ENCODE measurements around the gene CHST10.

Gene CHST10

DNA sequence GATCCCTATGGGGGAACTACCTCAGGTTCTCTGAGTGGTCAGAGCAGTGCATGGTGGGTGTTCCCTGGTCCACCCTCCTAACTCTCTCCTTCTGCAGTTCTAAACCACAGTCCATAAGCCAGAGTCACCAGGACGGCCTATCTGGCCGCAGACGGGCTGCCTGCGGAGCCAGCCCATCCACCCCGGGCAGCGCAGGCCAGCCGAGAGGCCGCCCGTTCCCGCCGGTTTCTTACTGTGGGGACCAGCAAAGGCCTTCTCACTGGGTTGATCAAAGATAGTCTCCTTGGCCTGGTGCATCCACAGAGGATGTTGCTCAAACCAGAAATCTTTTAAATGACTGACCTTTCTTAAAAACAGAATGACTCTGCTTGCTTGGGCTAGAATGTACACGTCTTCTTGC is 9.6 kb upstream of the CHST10 start:
- Histone ChIP-seq H3K36me3 (ENCODE audit: low read depth) (no peaks in the 10 kb centered on the region), H3K27ac (ENCODE audit: poor library complexity, severe bottlenecking) (no peak overlapping the region), H3K9me3 (ENCODE audit: severe bottlenecking) (no peaks in the 10 kb centered on the region), H3K4me1 (ENCODE audit: insufficient read depth, poor library complexity, severe bottlenecking) (no peaks in the 10 kb centered on the region), H3K4me3 (ENCODE audit: severe bottlenecking) (no peak overlapping the region), H3K27me3 (ENCODE audit: insufficient read depth, poor library complexity, severe bottlenecking) (no peaks in the 10 kb centered on the region)
- DNase-seq (ENCODE audit: low spot score) (no peak), ATAC-seq (ENCODE audit: low read depth) (no peak)
- TF ChIP-seq, protein P1, sequence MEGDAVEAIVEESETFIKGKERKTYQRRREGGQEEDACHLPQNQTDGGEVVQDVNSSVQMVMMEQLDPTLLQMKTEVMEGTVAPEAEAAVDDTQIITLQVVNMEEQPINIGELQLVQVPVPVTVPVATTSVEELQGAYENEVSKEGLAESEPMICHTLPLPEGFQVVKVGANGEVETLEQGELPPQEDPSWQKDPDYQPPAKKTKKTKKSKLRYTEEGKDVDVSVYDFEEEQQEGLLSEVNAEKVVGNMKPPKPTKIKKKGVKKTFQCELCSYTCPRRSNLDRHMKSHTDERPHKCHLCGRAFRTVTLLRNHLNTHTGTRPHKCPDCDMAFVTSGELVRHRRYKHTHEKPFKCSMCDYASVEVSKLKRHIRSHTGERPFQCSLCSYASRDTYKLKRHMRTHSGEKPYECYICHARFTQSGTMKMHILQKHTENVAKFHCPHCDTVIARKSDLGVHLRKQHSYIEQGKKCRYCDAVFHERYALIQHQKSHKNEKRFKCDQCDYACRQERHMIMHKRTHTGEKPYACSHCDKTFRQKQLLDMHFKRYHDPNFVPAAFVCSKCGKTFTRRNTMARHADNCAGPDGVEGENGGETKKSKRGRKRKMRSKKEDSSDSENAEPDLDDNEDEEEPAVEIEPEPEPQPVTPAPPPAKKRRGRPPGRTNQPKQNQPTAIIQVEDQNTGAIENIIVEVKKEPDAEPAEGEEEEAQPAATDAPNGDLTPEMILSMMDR (IDR thresholded peaks at IDR 0.05; ENCODE audit: poor library complexity, severe bottlenecking) = no peak

DNA sequence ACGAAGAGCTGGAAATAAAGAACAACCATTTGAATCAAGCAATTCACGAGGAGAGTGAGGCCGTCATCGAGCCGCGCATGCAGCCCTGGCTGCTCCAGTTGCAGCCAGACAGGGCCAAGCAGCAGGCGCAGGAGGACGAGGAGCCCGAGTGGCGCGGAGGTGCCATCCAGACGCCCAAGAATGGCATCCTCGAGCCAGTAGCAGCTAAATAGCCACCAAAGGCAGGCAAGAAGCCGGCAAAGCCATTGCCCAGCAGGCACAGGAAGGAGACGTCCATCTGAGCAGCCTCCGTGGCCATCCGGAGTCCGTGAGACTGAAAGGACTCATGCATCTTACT is 8.9 kb upstream of the CHST10 start:
- no peaks in the 10 kb centered on the region for H3K36me3 ChIP-seq (ENCODE audit: low read depth)
- H3K27me3 ChIP-seq (ENCODE audit: insufficient read depth, poor library complexity, severe bottlenecking) = no peaks in the 10 kb centered on the region
- no peak for DNase-seq (ENCODE audit: low spot score)
- H3K4me1 ChIP-seq (ENCODE audit: insufficient read depth, poor library complexity, severe bottlenecking) = no peaks in the 10 kb centered on the region
- no peaks in the 10 kb centered on the region for H3K9me3 ChIP-seq (ENCODE audit: severe bottlenecking)
- TF ChIP-seq, protein P1 (IDR thresholded peaks at IDR 0.05; ENCODE audit: poor library complexity, severe bottlenecking) = no peak
- H3K27ac ChIP-seq (ENCODE audit: poor library complexity, severe bottlenecking) = no peak overlapping the region
- ATAC-seq (ENCODE audit: low read depth) = no peak
- no peak overlapping the region for H3K4me3 ChIP-seq (ENCODE audit: severe bottlenecking)

DNA sequence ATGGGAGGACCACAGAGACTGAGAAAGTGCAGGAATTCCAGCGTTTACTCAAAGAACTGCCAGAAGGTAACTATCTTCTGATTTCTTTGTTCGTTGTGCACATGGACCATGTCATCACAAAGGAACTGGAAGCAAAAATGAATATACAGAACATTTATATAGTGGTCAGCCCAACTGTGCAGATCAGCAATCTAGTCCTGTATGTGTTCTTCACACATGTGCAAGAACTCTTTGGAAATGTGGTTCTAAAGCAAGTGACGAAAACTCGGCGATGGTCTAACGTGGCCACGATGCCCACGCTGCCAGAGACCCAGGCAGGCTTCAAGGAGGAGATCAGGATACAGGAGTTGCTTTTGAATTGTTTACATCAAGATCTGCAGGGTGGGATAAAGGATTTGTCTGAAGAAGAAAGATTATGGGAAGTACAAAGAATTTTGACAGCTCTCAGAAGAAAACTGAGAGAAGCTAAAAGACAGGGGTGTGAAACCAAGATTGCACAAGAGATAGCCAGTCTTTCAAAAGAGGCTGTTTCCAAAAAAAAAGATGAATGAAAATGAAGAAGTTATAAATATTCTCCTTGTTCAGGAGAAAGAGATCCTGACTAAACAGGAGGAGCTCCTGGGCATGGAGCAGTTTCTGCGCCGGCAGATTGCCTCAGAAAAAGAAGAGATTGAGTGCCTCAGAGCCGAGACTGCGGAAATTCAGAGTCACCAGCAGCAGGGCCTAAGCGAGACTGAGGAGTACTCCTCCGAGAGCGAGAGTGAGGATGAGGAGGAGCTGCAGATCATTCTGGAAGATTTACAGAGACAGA is 8.3 kb upstream of the CHST10 start:
- TF ChIP-seq, protein P1 (IDR thresholded peaks at IDR 0.05; ENCODE audit: poor library complexity, severe bottlenecking) = no peak
- Histone ChIP-seq H3K9me3 (ENCODE audit: severe bottlenecking) (no peaks in the 10 kb centered on the region), H3K36me3 (ENCODE audit: low read depth) (no peaks in the 10 kb centered on the region), H3K27me3 (ENCODE audit: insufficient read depth, poor library complexity, severe bottlenecking) (no peaks in the 10 kb centered on the region), H3K27ac (ENCODE audit: poor library complexity, severe bottlenecking) (no peak overlapping the region), H3K4me1 (ENCODE audit: insufficient read depth, poor library complexity, severe bottlenecking) (no peaks in the 10 kb centered on the region), H3K4me3 (ENCODE audit: severe bottlenecking) (no peak overlapping the region)
- ATAC-seq (ENCODE audit: low read depth) = no peak
- DNase-seq (ENCODE audit: low spot score) = no peak

DNA sequence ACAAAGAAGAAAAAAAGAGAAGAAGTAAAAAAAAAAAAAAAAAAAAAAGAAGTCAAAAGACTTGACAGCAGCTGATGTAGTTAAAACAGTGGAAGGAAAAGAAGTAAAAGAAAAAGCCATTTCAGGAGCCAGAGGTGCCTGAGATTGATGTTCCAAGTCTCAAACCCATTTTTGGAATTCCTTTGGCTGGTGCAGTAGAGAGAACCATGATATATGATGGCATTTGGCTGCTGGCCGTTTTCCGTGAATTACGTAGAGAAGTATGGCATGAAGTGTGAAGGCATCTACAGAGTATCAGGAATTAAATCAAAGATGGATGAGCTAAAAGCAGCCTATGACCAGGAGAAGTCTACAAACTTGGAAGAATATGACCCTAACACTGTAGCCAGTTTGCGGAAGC is 7.6 kb upstream of the CHST10 start:
- no peaks in the 10 kb centered on the region for H3K4me1 ChIP-seq (ENCODE audit: insufficient read depth, poor library complexity, severe bottlenecking)
- H3K9me3 ChIP-seq (ENCODE audit: severe bottlenecking) = no peaks in the 10 kb centered on the region
- H3K27me3 ChIP-seq (ENCODE audit: insufficient read depth, poor library complexity, severe bottlenecking) = no peaks in the 10 kb centered on the region
- ATAC-seq (ENCODE audit: low read depth) (no peak), DNase-seq (ENCODE audit: low spot score) (no peak)
- H3K4me3 ChIP-seq (ENCODE audit: severe bottlenecking) = no peak overlapping the region
- TF ChIP-seq, protein P1 (IDR thresholded peaks at IDR 0.05; ENCODE audit: poor library complexity, severe bottlenecking) = no peak
- no peaks in the 10 kb centered on the region for H3K36me3 ChIP-seq (ENCODE audit: low read depth)
- no peak overlapping the region for H3K27ac ChIP-seq (ENCODE audit: poor library complexity, severe bottlenecking)

DNA sequence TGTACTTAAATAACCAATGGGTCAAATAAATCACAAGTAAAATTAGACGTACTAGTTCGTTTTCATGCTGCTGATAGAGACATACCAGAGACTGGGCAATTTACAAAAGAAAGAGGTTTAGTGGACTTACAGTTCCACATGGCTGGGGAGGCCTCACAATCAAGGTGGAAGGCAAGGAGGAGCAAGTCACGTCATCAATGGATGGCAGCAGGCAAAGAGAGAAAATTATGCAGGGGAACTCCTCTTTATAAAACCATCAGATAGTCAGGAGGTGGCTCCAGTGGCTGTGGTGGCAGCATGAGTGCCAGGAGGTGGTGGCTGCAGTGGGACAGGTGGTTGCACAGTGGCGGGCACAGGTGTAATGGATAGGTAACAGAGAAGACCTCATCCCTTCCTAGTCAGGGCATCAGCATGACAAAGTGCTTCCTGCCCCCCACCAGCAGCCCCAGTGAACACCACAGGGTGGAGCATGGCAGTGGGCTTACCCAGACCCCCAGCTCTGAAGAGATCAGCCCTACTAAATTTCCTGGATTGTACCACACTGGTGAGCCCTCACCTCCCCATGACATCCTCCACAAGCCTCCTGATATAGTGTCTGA is 6.9 kb upstream of the CHST10 start:
- DNase-seq (ENCODE audit: low spot score) (no peak), ATAC-seq (ENCODE audit: low read depth) (no peak)
- TF ChIP-seq, protein P1 (IDR thresholded peaks at IDR 0.05; ENCODE audit: poor library complexity, severe bottlenecking) = no peak
- Histone ChIP-seq H3K27me3 (ENCODE audit: insufficient read depth, poor library complexity, severe bottlenecking) (no peaks in the 10 kb centered on the region), H3K27ac (ENCODE audit: poor library complexity, severe bottlenecking) (no peak overlapping the region), H3K4me3 (ENCODE audit: severe bottlenecking) (no peak overlapping the region), H3K9me3 (ENCODE audit: severe bottlenecking) (no peaks in the 10 kb centered on the region), H3K36me3 (ENCODE audit: low read depth) (no peaks in the 10 kb centered on the region), H3K4me1 (ENCODE audit: insufficient read depth, poor library complexity, severe bottlenecking) (no peaks in the 10 kb centered on the region)

Measured in RWPE2 (cell line).